ENCODE measurements around the gene ATP2B2.

ATP2B2 gene

DNA sequence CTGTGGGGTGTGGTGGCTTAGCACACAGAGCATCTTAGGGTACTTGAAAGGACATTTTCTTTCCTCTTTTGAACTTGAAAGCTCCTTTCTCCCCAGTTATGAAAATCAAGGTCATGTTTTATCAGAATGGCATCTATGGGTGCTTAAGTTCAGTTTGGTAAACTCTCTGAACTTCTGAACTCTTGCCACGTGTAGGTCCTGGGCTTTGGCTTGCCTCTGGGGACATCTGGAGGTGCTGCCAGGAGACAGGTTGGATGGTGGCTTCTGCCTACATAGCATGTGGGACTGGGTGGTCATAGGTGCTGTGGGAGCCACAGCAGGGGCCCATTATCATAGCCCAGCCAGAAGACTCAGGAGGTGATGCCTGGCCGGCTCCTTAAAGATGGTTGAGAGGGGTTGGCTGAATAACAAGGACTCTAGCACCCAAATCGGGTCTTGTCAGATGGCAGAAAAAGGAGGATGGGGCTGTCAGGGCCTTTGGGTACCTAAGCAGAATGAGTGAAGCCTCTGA, 228.2 kb downstream of the ATP2B2 start:
- no peaks in the 10 kb centered on the region for H3K27me3 ChIP-seq (ENCODE audit: control insufficient read depth in 1 of 2, insufficient read depth in 2 of 2, low read length in 2 of 2)
- H3K9me3 ChIP-seq (ENCODE audit: low read length) = no peaks in the 10 kb centered on the region
- peaks cover 19% of the 10 kb centered on the region for H3K4me1 ChIP-seq (ENCODE audit: insufficient read depth, low read length)
- no peak overlapping the region for H3K4me3 ChIP-seq (ENCODE audit: low read depth in 1 of 2, low read length in 2 of 2)
- no peak overlapping the region for H3K9ac ChIP-seq (ENCODE audit: low read length)
- peaks cover 58% of the 10 kb centered on the region for H3K36me3 ChIP-seq (ENCODE audit: insufficient read depth, low read length)
- H3K27ac ChIP-seq (ENCODE audit: low read depth, low read length) = no peak overlapping the region

DNA sequence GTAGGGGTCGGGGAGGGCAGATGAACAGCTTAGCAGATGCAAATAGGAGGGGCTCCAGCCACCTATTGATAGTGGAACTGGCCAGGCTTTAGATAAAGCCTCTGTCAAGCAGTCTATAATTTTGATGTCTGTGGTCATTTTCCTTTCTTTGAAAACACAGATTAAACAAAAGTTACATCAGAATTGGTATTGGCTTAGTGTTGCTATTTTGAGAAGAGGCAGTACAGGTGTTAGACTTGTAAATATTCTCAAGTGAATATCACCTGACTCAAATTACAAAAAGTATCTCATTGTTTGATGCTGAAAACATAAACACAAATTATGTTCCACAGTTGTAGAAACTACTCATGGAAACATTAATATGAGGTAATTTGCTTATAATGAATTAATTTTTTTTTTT, 230.8 kb downstream of the ATP2B2 start:
- Histone ChIP-seq H3K36me3 (ENCODE audit: insufficient read depth, low read length) (peaks cover 55% of the 10 kb centered on the region), H3K9me3 (ENCODE audit: low read length) (no peaks in the 10 kb centered on the region), H3K27ac (ENCODE audit: low read depth, low read length) (no peak overlapping the region), H3K4me1 (ENCODE audit: insufficient read depth, low read length) (peaks cover 19% of the 10 kb centered on the region), H3K4me3 (ENCODE audit: low read depth in 1 of 2, low read length in 2 of 2) (no peak overlapping the region), H3K9ac (ENCODE audit: low read length) (no peak overlapping the region), H3K27me3 (ENCODE audit: control insufficient read depth in 1 of 2, insufficient read depth in 2 of 2, low read length in 2 of 2) (no peaks in the 10 kb centered on the region)
